GM12865 (cell line): ENCODE measurements around the gene PSMC4.

Experiments
- DNase-seq: peaks from one replicate; pipeline ENCODE4 v3.0.0; 2010; ENCODE audit warnings: low read depth
- H3K4me3 ChIP-seq: 2 replicates; pipeline ENCODE4 v1.5.1; 2011; ENCODE audit warnings: mild to moderate bottlenecking, low read depth, low read length, control low read depth
- TF ChIP-seq, protein P1 (sequence below): IDR thresholded peaks from 2 replicates; pipeline ENCODE4 v1.5.1; 2011; ENCODE audit warnings: low read length, control low read depth, low read depth, inconsistent platforms; ENCODE audit not compliant: insufficient read depth; ENCODE audit errors: missing control alignments

PSMC4 gene

GRCh38 chr19:39971380-39972035 is 543 bp downstream of the PSMC4 start:
- H3K4me3 ChIP-seq: peak overlapping the region; percentile 63
- TF ChIP-seq, protein P1, sequence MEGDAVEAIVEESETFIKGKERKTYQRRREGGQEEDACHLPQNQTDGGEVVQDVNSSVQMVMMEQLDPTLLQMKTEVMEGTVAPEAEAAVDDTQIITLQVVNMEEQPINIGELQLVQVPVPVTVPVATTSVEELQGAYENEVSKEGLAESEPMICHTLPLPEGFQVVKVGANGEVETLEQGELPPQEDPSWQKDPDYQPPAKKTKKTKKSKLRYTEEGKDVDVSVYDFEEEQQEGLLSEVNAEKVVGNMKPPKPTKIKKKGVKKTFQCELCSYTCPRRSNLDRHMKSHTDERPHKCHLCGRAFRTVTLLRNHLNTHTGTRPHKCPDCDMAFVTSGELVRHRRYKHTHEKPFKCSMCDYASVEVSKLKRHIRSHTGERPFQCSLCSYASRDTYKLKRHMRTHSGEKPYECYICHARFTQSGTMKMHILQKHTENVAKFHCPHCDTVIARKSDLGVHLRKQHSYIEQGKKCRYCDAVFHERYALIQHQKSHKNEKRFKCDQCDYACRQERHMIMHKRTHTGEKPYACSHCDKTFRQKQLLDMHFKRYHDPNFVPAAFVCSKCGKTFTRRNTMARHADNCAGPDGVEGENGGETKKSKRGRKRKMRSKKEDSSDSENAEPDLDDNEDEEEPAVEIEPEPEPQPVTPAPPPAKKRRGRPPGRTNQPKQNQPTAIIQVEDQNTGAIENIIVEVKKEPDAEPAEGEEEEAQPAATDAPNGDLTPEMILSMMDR: no peak
- DNase-seq: no peak

DNA sequence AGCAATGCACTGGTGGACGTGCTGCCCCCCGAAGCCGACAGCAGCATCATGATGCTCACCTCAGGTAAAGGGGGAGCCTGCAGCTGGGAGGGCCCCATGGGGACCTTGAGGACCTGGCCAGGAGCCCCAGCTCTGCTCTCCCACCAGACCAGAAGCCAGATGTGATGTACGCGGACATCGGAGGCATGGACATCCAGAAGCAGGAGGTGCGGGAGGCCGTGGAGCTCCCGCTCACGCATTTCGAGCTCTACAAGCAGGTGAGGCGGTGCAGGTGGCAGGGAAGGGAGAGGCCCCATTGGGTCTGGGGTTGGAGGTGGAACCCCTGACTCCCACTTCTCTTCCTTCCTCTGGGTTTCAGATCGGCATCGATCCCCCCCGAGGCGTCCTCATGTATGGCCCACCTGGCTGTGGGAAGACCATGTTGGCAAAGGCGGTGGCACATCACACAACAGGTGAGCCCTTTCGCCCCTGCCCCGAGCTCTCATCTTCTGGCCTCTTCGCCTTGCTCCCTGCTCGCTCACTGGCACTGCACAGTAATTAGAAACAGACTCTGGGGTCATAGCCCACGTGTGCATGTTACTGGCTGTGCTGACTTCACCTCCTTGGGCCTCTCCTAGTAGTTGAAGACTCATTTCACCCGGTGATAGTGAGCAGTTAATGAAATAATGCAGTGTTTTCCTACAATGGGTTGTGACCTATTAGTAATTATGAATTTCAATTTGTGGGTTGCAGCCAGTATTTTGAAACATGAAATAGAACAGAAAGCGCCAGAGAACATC is 3.6 kb downstream of the PSMC4 start:
- DNase-seq: no peak
- TF ChIP-seq, protein P1: no peak
- H3K4me3 ChIP-seq: no peak overlapping the region

- TF ChIP-seq, protein P1: no peak
- H3K4me3 ChIP-seq: no peak overlapping the region
These were observed 11.9 kb downstream of the PSMC4 start for GRCh38 chr19:39982883-39983282.

GRCh38 chr19:39983695-39984300 is 12.8 kb downstream of the PSMC4 start:
- DNase-seq: no peak
- no peak overlapping the region for H3K4me3 ChIP-seq
- TF ChIP-seq, protein P1: no peak

More at GRCh38 chr19:39982883-39983282, 11.9 kb downstream of the PSMC4 start:
- DNase-seq: no peak

DNA sequence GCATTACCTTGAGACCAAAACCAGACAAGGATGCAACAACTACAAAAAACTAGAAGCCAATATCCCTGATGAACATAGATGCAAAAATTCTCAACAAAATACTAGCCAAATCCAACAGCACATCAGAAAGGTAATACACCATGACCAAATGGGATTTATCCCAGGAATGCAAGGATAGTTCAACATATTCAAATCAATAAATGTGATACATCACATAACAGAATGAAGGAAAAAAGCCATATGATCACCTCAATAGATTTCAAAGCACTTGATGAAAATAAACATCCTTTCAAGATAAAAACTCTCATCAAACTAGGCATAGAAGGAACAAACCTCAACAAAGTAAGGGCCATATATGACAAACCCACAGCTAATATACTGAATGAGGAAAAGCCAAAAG is 15.7 kb downstream of the PSMC4 start:
- DNase-seq: no peak
- no peak overlapping the region for H3K4me3 ChIP-seq
- TF ChIP-seq, protein P1: no peak

DNA sequence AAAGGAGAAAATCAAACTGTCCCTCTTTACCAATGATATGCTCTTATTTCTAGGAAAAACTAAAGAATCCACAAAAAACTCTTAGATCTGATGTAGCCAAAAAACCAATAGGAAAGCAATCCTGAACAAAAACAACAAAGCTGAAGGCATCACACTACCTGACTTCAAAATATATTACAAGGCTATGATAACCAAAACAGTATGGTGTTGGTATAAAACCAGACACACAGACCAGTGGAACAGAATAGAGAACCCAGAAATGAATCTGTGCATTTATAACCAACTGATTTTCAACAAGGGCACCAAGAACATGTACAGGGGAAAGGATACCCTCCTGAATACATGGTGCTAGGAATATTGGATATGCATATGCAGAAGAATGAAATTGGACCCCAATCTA is 16.2 kb downstream of the PSMC4 start:
- TF ChIP-seq, protein P1: no peak
- no peak overlapping the region for H3K4me3 ChIP-seq
- DNase-seq: no peak
